Upper lobe of right lung (tissue), 1 donor: ENCODE measurements around the gene MTHFD1L. TPM values are rescaled to one million over a fixed set of nuclear protein-coding genes. Genes with fewer than 3 reads are reported as not detected.

Source experiments
- ATAC-seq: fragments of 200-7000 bp; cut with Tn5 transposase; one replicate; pipeline ENCODE4 v1.9.1; 2020; ENCODE audit warnings: mild to moderate bottlenecking, moderate library complexity
- DNase-seq: peaks from one replicate; pipeline ENCODE4 v3.0.0-alpha.2; 2020
- H3K27ac ChIP-seq: fragments of 200-600 bp; one replicate; pipeline ENCODE4 v1.8.0; 2022
- H3K27me3 ChIP-seq: fragments of 200-600 bp; one replicate; pipeline ENCODE4 v1.8.0; 2022; ENCODE audit warnings: mild to moderate bottlenecking
- H3K36me3 ChIP-seq: fragments of 200-600 bp; one replicate; pipeline ENCODE4 v1.8.0; 2022
- H3K4me1 ChIP-seq: fragments of 200-600 bp; one replicate; pipeline ENCODE4 v1.8.0; 2022
- H3K4me3 ChIP-seq: fragments of 200-600 bp; one replicate; pipeline ENCODE4 v1.8.0; 2022; ENCODE audit warnings: mild to moderate bottlenecking
- H3K9me3 ChIP-seq: fragments of 200-600 bp; one replicate; pipeline ENCODE4 v1.8.0; 2022
- intact Hi-C: fragments of 100-400 bp; cut with DNase I; formaldehyde crosslinking; loops from one replicate; pipeline ENCODE4 v1.11.0; 2022
- total RNA-seq: library from RNA; stranded (reverse); fragmentation: NEBNext Ultra II Directional; extraction: Animal tissue kit (Norgen Biotek cat#: 25700); gene quantifications from one replicate; pipeline ENCODE4 v1.2.1, GENCODE V29; 2021
- TF ChIP-seq, protein P1 (sequence below): fragments of 200-600 bp; IDR thresholded peaks from one replicate; pipeline ENCODE4 v1.8.0; 2022; ENCODE audit warnings: antibody characterized with exemption
- donor health status: DM: no; HTN: yes; CAD: no; lungs with severe emphysema.

The MTHFD1L gene
- total RNA-seq, 1 donor from 2014 or later: 27.9 TPM

DNA sequence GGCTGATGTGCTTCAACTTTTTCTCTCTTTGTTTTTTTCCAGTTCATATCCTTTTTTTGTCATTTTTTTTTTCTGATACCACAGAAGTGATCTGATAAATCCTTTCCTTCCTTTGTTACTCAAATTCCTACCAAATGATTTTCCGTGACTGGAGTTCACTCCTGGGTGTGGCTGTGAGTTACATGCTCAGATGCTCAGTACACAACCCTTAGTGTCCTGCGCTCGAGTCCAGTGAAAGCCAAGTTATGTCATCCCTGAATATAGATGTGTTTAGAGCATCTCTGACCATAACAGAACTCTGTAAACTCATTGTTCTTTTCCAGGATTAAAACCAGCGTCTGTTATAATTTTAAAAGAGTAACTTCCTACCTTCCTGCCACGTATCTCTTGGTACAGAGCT lies 227.1 kb downstream of the MTHFD1L start:
- no peaks in the 10 kb centered on the region for H3K27me3 ChIP-seq
- no peak overlapping the region for H3K4me3 ChIP-seq
- H3K27ac ChIP-seq: no peak overlapping the region
- ATAC-seq (no peak), DNase-seq (no peak)
- no peaks in the 10 kb centered on the region for H3K9me3 ChIP-seq
- TF ChIP-seq, protein P1, sequence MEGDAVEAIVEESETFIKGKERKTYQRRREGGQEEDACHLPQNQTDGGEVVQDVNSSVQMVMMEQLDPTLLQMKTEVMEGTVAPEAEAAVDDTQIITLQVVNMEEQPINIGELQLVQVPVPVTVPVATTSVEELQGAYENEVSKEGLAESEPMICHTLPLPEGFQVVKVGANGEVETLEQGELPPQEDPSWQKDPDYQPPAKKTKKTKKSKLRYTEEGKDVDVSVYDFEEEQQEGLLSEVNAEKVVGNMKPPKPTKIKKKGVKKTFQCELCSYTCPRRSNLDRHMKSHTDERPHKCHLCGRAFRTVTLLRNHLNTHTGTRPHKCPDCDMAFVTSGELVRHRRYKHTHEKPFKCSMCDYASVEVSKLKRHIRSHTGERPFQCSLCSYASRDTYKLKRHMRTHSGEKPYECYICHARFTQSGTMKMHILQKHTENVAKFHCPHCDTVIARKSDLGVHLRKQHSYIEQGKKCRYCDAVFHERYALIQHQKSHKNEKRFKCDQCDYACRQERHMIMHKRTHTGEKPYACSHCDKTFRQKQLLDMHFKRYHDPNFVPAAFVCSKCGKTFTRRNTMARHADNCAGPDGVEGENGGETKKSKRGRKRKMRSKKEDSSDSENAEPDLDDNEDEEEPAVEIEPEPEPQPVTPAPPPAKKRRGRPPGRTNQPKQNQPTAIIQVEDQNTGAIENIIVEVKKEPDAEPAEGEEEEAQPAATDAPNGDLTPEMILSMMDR: no peak
- intact Hi-C loops: no loop called here
- H3K4me1 ChIP-seq: no peaks in the 10 kb centered on the region
- peaks cover 5% of the 10 kb centered on the region for H3K36me3 ChIP-seq

DNA sequence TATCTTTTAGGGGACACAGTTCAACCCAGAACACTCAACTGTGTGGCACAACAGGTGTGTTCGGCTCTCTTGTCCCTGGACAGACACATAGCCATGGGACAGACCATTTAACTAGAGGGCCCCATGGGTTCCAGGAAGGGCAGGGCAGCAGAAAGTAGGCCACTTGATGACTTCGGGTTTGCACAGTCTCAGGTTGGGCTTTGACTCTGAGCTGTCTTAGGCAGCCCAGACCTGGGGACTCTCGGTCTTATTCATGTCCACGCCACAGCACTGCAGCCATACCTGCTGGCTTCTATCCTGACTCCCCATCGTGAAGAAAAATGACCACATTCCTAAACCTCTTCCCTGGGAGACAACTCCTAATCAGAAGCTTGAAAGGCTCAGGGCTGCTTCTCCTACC lies 228.2 kb downstream of the MTHFD1L start:
- Histone ChIP-seq H3K27me3 (no peaks in the 10 kb centered on the region), H3K4me3 (no peak overlapping the region), H3K36me3 (peaks cover 5% of the 10 kb centered on the region), H3K4me1 (no peaks in the 10 kb centered on the region), H3K9me3 (no peaks in the 10 kb centered on the region), H3K27ac (no peak overlapping the region)
- intact Hi-C loops: no loop called here
- ATAC-seq (no peak), DNase-seq (no peak)
- TF ChIP-seq, protein P1: no peak

DNA sequence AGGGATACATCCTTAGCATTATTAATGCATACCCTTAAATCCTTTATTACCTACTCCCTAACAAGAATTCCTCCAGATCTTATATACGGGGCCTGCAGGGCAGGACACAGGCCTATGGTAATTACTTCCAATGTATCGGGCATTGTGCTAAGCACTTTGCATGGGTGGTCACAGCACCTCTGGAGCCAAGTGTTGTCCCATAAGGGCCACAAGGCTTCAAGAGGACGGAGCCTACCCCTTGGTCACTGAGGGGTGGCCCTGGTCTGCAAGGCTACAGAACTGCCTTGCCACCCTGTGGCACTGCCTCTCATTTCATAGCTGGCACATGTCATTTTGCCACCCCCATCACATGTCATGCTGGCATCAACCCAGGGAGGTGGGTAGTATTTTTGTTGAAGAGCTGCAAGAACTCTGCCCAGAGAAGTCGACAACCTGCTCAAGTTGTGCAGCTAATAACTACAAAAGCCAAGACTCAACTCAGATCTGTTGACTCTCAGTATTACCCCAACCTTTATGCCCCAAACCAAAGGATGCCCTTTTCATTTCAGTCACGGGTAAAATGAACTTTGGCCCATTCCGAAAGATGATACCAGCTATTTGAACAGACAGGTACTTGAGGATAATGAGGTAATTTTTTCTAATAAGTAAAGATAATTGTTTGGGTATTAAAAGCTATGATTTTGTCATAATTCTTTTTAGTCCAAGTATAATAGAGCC lies 230.2 kb downstream of the MTHFD1L start:
- TF ChIP-seq, protein P1: no peak
- DNase-seq (no peak), ATAC-seq (no peak)
- Histone ChIP-seq H3K27ac (no peak overlapping the region), H3K4me1 (no peaks in the 10 kb centered on the region), H3K9me3 (no peaks in the 10 kb centered on the region), H3K36me3 (peaks cover 5% of the 10 kb centered on the region), H3K27me3 (no peaks in the 10 kb centered on the region), H3K4me3 (no peak overlapping the region)
- intact Hi-C loops: no loop called here

DNA sequence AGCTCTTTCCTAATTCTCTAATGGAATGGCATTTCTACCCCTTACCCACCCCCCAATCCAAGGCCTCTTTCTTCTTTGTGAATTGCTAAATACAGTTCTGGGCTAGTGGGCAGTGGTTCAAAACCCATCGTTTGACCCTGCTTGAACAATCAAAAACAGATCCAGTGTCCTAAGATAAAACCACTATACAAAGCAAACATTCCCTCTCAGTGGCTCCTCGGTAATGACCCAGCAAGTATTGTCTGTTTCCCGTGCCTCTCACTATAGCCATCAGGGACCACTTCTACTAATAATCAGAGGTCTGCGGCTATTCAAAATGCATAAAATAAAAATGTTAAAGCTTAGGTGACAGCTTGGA lies 230.7 kb downstream of the MTHFD1L start:
- intact Hi-C loops: no loop called here
- Histone ChIP-seq H3K4me1 (no peaks in the 10 kb centered on the region), H3K9me3 (no peaks in the 10 kb centered on the region), H3K27ac (no peak overlapping the region), H3K36me3 (peaks cover 4% of the 10 kb centered on the region), H3K27me3 (no peaks in the 10 kb centered on the region), H3K4me3 (no peak overlapping the region)
- TF ChIP-seq, protein P1: no peak
- DNase-seq (no peak), ATAC-seq (no peak)

DNA sequence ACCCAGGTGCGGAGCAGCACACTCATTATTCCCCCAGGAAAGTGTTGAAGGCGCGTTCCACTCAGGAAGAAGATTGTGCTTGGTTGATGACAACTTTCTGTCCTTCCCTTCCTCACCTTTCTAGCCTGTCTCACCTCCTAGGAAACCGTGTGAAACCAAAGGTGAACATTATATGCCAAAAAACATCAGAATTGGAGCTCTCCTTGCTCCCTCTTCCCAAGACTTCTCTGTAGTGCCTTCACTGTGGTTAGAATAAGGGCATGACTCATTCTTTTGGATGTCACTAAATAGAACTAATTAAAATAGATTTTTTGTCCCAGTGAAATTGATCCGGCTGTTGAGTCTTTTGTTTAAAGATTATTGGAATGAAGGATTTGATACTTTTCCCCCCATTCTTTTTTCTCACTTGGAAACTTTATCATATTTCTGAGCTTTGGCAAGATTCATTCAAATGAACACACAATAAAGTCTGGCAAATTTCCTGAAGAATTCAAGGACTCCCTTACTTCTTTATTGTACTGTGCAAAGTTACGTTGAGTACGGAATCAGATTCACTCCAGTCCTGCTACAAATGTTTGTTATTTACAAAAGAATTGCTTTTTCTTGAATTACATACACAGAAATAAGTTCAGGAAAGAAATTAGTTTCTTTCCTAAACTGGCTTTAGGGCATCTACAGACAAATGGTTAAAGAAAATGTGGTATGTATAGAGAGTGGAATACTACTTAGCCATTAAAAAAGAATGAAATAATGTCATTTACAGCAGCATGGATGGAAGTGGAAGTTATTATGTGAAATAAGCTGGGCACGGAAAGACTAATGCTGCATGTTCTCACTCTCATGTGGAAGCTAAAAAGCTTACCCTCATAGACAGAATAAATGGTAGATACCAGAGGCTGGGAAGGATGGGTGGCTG lies 231.4 kb downstream of the MTHFD1L start:
- DNase-seq (no peak), ATAC-seq (no peak)
- H3K9me3 ChIP-seq: no peaks in the 10 kb centered on the region
- TF ChIP-seq, protein P1: no peak
- no peaks in the 10 kb centered on the region for H3K27me3 ChIP-seq
- intact Hi-C loops: no loop called here
- H3K4me1 ChIP-seq: no peaks in the 10 kb centered on the region
- H3K36me3 ChIP-seq: no peaks in the 10 kb centered on the region
- H3K4me3 ChIP-seq: no peak overlapping the region
- H3K27ac ChIP-seq: no peak overlapping the region
